NCI-H146 treated with DMSO at 0.1 percent for 48 hours (cell line): ENCODE measurements around the gene DDX39A.

Source experiments
- DNase-seq: peaks from one replicate; lab custom pipeline; 2025; ENCODE audit not compliant: unreplicated experiment; lab: John Stamatoyannopoulos, UW

The DDX39A gene

DNA sequence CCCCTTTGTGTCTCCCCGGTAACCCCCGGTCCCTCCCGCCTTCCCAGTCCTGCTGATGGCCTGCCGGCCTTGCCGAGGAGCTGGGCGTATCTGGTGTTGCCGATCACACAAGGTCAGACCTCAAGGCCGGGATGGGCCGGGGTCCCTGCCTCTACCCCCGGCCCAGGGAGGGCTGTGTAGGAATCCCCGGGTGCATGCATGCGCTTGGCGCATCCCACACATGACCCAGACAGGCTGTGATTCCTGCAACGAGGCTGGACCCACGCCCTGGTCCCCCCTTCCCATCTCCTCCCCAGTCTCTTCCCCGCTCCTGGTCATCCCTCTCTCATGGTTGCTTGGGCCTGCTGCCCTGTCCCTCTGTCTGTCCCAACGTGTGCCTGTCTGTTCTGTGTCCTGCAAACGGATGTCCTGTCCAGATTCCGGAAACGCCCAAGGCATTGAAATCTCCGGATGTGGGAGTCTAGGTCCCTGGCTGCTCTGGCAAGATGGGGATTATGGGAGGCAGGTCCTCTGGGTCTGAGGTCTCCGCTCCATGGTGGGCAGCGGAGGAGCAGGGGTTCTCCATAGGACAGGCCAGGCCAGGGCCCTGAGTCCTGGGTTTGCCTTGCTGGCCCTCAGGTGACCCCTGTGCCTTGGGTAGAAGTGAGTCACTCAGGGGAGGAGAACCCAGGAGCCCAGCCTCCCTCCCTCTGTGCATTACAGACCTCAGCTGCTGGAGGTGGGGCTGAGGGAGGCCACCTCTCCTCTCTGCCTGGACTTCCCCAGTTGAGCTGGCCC lies 15.6 kb upstream of the DDX39A start:
- no peak for DNase-seq

DNA sequence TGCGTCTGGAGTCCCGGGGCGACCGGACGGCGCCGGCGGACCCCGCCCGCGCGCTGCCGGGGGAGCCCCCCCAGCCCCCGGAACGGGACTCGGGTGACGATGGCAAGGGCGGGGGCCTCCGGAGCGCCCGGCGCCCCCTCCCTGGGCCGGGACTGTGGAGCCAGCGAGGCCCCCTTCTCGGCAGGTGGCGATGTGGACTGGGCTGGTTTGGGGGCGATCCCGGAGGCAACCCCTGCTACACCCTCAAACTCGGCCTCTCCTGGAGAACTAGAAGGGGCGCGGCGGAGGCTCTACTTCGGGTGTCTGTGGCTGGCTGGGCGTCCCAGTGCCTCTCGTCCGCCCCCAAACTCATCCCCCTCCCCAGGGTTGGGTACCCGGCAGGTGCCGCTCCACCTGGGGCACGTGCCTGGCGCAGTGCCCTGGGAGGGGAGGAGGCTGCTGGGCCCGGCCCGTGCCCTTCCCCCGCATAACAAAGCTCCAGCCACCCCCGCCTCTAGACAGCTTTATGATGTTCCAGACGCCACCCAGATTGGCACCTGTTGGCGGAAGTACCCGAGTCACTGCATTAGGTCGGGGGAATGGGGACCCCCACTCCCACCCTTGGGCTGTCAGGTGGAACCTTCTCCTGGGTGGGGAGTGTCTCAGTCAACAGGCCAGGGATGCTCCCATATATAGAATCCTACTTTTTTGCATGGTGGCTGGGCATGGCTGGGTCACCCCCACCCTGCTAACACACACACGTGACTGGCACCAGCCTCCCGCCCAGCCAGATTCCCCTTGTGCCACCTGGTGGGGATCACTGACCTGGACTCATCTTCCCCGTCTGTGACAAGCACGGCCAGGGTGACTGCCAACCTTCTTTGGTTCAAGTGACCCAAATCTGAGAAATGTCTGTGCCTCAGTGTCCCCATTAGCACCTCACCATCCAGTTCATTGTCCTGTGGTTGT lies 14.7 kb upstream of the DDX39A start:
- peak; percentile 30 for DNase-seq

- DNase-seq = peak; percentile 32
Observed at GRCh38 chr19:14432791-14433553, 13.8 kb upstream of the DDX39A start, which contains the start of gene PKN1. Gene PKN1, plus strand, starts transcription at chr19:14433306. Its CDS starts 216 bp downstream, at chr19:14433522.

- DNase-seq = no peak
Observed at GRCh38 chr19:14430712-14431111, 11.6 kb upstream of the DDX39A start.

GRCh38 chr19:14428882-14429416 lies 9.8 kb upstream of the DDX39A start:
- DNase-seq = no peak

DNA sequence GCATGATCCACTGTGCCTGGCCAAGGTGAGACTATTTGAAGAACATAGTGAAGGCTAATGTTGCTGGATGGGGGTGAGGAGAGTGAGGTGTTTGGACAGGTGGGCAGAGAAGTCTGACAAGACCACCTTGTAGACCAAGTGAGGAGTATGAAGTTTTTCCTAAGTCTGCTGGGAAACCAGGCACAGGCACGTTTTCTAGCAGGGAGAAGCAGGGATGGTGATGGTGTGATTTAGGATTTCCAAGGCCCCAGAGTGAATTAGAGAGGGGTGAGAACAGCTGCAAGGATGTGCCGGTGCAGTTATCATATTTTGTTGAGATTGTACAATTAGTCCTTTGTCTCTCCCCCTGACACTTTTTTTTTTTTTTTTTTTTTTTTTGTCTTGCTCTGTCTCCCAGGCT lies 8.3 kb upstream of the DDX39A start:
- DNase-seq = no peak

DNA sequence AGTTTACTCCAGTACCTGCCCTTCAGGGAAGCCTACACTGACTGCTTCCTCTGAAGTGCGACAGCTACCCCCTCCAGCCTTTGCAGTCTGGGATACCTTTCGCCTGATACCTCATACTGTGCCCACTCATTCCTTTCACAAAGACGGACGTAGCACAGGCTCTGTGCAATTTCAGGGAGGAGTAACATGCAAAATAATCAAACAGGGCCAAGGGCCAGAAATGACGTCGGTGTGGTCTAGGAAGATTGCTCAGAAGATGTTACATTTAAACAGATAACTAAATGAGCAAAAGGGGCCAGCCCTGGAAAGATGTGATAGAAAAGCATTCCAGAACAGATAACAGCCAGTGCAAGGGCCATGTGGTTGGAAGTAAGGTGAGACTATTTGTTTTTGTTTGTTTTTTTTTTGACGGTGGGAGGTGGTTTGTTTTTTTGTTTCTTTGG lies 6.6 kb upstream of the DDX39A start:
- DNase-seq = no peak

DNA sequence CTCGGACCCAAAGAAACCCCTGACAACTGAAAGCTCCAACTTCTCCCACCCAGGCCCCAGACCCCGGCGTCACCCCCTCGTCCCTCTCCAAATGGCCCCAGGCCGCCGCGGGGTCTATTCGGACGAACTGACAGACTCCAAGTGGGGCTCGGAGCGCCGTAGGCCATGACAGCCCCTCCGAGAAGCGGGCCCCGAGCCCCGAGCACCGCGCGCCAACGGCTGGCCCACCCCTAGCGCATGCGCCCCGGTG lies 360 bp downstream of the DDX39A start:
- DNase-seq = no peak

- DNase-seq = no peak
Observed at GRCh38 chr19:14416817-14417231, 2.3 kb downstream of the DDX39A start.

- no peak for DNase-seq
Observed at GRCh38 chr19:14414926-14415690, 4.0 kb downstream of the DDX39A start.

DNA sequence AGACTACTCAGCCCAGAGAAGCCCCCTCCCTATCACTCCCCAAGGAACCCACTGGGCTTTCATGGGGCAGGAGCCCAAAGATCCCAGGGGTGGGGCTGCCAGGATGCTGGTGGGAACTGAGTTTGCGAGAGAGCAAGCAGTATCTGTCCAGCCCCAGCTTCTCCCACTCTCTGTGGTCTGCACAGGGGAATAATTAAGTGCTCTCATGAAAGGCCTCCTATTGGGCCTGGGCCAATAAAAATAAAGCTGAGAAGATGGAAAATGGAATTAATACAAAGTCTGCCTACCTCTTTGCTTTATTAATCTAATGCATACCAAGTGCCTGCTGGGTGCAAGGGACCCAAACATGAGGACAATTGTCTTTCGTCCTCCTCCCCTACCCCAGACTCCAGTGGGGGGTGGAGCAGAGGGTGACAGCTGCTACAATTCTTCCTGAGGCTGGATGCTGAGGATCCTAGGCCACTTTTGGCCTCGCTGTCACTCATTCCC lies 5.4 kb downstream of the DDX39A start:
- no peak for DNase-seq

DNA sequence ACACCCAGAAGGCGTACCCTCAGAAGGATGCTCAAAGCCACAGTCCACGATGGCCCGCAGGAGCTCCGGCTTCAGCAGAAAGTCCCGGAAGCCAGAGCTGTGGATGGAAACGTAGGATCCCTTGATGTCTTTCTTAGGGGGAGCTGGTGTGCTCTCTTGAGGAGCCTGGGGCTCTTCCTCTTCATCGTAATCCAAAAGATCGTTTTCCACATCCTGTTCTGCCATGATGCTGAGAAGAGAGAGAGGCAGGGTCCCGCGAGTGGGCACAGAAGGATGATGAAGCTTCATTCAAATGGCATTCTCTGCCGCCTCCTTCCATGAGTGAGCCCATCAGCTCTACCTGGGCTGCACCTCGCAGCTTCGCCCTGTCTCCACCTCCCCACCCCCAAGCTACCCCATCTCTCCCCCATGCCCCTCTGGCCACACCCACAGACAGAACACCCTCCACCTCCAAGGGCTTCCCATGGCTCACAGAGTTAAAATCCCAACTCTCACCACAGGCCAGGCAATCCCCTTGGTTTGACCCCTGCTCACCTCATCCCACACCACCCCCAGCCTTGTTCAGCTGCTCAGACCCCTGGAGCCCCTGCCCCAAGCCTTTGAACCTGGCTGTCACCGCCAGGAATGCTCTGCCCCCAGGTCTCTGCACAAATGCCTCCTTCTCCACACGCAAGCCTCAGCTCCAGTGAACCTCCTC lies 6.0 kb downstream of the DDX39A start:
- DNase-seq = no peak

GRCh38 chr19:14412324-14412995 lies 6.7 kb downstream of the DDX39A start:
- no peak for DNase-seq

GRCh38 chr19:14411938-14412245 lies 7.2 kb downstream of the DDX39A start:
- no peak for DNase-seq

- DNase-seq = no peak
Observed at GRCh38 chr19:14411161-14411937, 7.8 kb downstream of the DDX39A start.

DNA sequence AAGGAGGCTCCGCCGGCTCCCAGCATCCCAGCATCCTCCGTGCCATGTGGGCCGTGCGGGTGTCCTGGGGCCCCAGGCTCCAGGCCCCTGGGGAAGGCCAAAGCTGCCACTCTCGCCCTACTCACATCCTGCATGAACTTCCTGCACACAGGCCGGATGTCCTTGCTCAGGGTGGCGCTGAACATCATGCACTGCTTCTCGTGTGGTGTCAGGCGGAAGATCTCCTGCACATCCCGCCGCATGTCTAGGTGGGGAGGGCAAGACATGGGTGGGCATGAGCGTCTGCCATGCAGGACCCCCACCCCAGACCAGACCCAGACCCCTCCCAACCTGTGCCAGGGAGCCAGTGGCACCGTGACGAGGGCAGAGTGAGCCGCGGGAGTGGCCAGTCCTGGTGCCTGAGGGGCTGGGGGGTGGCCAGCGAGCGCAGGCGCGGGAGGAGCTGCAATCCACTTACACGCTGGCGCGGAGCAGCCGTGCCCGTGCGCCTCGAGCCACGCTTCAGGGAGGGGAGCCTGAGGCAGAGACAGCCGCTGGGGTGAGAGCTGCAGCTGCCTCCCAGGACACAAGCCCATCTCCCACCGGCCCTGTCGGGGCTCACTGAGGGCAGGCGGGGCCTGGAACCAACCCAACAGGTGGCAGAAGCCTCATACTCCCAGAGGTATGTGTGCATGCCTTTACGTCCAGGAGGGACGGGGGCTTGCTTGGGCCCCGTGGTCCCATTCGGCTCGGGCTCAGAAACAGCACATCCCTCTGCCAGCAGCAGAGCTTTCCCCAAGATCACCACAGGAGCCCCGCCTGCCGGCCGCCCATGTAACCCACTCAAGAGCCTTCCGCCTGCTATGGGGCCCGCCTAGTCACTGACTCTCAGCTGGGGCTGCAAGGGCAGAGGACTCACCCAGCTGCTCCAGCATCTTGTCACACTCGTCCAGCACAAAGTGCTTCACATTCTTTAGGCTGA lies 8.8 kb downstream of the DDX39A start:
- no peak for DNase-seq
